Thoracic aorta (tissue), 2 donors: ENCODE results near the gene LITAF. TPM values are rescaled to one million over a fixed set of nuclear protein-coding genes. Genes with fewer than 3 reads are reported as not detected.

ENCODE experiments used
- ATAC-seq: fragments of 150-250 bp; one replicate; pipeline ENCODE4 v1.8.0; 2017; ENCODE audit warnings: low read depth; ENCODE audit not compliant: insufficient number of reproducible peaks, low FRiP score
- DNase-seq: peaks from one replicate; pipeline ENCODE4 v3.0.0-alpha.2; 2020; ENCODE audit warnings: low spot score
- H3K27ac ChIP-seq, 2 donors: fragments of 200-600 bp; sonication (generic); 1 replicate in 1 of 2; 2 replicates in 1 of 2; pipeline ENCODE4 v1.5.1; 2016; ENCODE audit warnings: mild to moderate bottlenecking in 2 of 2, moderate library complexity in 2 of 2
- H3K27me3 ChIP-seq: fragments of 200-600 bp; sonication (generic); replicated peaks from 2 replicates; pipeline ENCODE4 v1.6.0; 2016; ENCODE audit warnings: mild to moderate bottlenecking; ENCODE audit not compliant: insufficient read depth
- H3K36me3 ChIP-seq: fragments of 200-600 bp; sonication (generic); one replicate; pipeline ENCODE4 v1.5.1; 2016
- H3K4me1 ChIP-seq, 2 donors: fragments of 200-600 bp; sonication (generic); 1 replicate in 1 of 2; 2 replicates in 1 of 2; pipeline versions ENCODE4 v1.5.1 to v1.6.0; 2016; ENCODE audit warnings: low read depth in 2 of 2, mild to moderate bottlenecking in 1 of 2; ENCODE audit not compliant: control insufficient read depth in 1 of 2
- H3K4me3 ChIP-seq: fragments of 200-600 bp; sonication (generic); 2 replicates; pipeline ENCODE4 v1.5.1; 2016; ENCODE audit warnings: mild to moderate bottlenecking
- H3K9me3 ChIP-seq: fragments of 200-600 bp; sonication (generic); 2 replicates; pipeline ENCODE4 v1.5.1; 2016
- total RNA-seq, 2 donors: library from RNA; depleted of rRNA; stranded (reverse); fragments of >200 nt; gene quantifications; one replicate each; pipeline versions ENCODE4 v1.1.0 to v1.2.3, GENCODE V29; 2016
- TF ChIP-seq, protein P1 (sequence below): fragments of 200-600 bp; sonication (generic); IDR thresholded peaks from one replicate; pipeline ENCODE4 v1.5.1; 2019; ENCODE audit warnings: antibody characterized with exemption

The LITAF gene
- total RNA-seq, 2 donors from 2014 or later, result 124 to 146 TPM

DNA sequence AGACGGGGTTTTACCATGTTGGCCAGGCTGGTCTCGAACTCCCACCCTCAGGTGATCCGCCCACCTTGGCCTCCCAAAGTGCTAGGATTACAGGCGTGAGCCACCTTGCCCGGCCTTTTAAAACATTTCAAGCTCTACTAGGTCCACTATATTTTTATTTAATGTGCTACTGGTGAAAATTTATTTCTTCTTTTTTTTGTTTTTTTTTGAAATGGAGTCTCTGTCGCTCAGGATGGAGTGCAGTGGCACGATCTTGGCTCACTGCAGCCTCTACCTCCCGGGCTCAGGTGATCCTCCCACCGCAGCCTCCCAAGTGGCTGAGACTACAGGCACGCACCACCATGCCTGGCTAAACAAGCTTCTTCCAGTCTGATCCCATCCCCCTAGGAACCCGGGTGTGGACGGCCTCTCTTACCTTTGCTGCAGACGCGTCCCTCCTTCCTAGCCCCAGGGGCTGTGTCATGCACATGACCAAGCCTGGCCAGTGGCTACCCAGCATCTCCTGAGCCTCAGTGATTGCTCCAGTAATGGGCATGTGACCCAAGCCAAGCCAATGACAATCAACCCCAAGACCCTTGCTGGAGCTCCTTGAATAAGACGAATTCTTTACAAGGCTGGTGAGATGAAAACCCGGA, 40.1 kb upstream of the LITAF start:
- Histone ChIP-seq H3K36me3 (no peaks in the 10 kb centered on the region), H3K4me1 (peaks cover 4 to 8% of the 10 kb centered on the region in 2 donors), H3K4me3 (no peak overlapping the region), H3K27me3 (no peaks in the 10 kb centered on the region), H3K27ac (no peak overlapping the region), H3K9me3 (no peaks in the 10 kb centered on the region)
- ATAC-seq (no peak), DNase-seq (no peak)
- TF ChIP-seq, protein P1, sequence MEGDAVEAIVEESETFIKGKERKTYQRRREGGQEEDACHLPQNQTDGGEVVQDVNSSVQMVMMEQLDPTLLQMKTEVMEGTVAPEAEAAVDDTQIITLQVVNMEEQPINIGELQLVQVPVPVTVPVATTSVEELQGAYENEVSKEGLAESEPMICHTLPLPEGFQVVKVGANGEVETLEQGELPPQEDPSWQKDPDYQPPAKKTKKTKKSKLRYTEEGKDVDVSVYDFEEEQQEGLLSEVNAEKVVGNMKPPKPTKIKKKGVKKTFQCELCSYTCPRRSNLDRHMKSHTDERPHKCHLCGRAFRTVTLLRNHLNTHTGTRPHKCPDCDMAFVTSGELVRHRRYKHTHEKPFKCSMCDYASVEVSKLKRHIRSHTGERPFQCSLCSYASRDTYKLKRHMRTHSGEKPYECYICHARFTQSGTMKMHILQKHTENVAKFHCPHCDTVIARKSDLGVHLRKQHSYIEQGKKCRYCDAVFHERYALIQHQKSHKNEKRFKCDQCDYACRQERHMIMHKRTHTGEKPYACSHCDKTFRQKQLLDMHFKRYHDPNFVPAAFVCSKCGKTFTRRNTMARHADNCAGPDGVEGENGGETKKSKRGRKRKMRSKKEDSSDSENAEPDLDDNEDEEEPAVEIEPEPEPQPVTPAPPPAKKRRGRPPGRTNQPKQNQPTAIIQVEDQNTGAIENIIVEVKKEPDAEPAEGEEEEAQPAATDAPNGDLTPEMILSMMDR, result no peak

DNA sequence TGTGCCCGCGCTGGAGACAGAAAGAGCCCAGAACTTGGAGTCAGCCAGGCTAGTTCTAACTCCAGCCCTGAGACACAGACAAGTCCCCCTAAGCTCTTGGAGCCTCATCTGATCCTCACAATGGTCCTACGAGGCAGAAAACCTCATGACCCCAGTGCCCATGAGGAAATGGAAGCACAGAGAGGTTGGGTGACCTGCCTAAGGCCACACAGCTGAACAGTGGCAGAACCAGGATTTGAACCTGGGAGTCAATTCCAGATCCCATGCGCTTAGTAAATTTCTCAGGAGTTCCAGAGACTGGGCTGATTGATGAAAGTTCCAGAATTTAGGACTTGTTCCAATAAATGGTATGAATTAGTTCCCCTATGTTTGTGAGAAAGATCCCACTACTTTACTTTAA, 39.0 kb upstream of the LITAF start:
- H3K27ac ChIP-seq, result no peak overlapping the region
- no peaks in the 10 kb centered on the region for H3K9me3 ChIP-seq
- TF ChIP-seq, protein P1, result no peak
- no peak for ATAC-seq
- no peak for DNase-seq
- no peaks in the 10 kb centered on the region for H3K36me3 ChIP-seq
- H3K4me1 ChIP-seq, result peaks cover 4 to 12% of the 10 kb centered on the region in 2 donors
- H3K4me3 ChIP-seq, result no peak overlapping the region
- no peaks in the 10 kb centered on the region for H3K27me3 ChIP-seq

DNA sequence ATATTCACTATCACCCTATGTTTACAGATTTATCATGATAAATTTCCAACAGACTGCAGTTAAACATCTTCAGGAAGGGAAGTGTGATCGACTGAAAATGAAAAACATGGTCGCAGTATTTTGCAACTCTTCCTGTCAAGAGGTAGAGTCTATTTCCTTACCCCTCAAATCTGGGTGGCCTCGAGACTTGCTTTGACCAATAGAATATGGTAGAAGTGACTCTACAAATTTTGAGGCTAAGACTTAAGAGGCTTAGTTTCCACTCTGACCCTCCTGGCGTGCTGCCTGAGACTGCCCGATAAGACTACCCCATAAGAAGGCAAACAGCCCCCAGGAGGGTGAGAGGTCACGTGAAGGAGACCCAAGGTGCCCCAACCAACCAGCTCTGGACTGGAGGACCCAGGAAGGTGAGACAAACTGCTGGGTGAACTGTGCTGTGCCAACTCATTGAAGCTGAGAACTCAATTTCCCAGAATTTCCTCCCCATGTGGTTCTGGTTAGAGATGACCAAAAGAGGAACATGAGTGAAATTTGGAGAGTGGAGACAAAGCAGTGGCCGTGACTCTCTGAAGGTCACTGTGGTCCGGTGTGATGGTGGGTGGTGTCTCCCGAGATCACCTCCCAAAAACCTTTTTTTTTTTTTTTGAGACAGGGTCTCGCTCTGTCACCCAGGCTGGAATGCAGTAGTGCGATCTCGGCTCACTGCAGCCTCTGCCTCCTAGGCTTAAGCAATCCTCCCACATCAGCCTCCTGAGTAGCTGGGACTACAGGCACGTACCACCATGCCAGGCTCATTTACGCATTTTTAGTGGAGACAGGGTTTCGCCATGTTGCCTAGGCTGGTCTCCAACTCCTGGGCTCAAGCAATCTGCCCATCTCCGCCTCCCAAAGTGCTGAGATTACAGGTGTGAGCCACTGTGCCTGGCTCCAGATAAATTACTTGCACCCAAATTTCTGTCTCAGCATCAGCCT, 38.2 kb upstream of the LITAF start:
- ATAC-seq (no peak), DNase-seq (no peak)
- H3K4me3 ChIP-seq, result no peak overlapping the region
- H3K4me1 ChIP-seq, result peaks cover 4 to 12% of the 10 kb centered on the region in 2 donors
- no peaks in the 10 kb centered on the region for H3K27me3 ChIP-seq
- no peaks in the 10 kb centered on the region for H3K36me3 ChIP-seq
- H3K9me3 ChIP-seq, result no peaks in the 10 kb centered on the region
- TF ChIP-seq, protein P1, result no peak
- no peak overlapping the region for H3K27ac ChIP-seq

DNA sequence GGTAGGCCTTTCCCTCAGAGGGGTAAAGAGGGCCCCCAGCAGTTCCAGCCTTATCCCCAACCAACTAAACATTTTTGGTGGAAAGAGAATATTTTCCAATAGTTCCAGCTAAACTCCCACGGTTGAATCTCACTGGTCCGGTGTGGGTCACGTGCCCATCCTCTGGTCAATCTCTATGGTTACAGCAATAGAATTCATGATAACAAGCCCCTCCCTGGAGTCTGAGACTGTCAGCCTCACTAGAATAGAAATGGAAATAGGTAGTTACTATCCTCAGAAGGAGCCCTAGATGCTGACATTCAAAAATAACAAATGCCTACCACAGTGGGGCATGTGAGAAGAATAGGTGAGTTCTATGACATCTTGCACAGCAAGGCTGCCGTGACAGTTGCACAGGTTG, 37.5 kb upstream of the LITAF start:
- Histone ChIP-seq H3K4me3 (no peak overlapping the region), H3K27ac (no peak overlapping the region), H3K27me3 (no peaks in the 10 kb centered on the region), H3K4me1 (peaks cover 4 to 12% of the 10 kb centered on the region in 2 donors), H3K36me3 (no peaks in the 10 kb centered on the region), H3K9me3 (no peaks in the 10 kb centered on the region)
- ATAC-seq (no peak), DNase-seq (no peak)
- TF ChIP-seq, protein P1, result no peak

DNA sequence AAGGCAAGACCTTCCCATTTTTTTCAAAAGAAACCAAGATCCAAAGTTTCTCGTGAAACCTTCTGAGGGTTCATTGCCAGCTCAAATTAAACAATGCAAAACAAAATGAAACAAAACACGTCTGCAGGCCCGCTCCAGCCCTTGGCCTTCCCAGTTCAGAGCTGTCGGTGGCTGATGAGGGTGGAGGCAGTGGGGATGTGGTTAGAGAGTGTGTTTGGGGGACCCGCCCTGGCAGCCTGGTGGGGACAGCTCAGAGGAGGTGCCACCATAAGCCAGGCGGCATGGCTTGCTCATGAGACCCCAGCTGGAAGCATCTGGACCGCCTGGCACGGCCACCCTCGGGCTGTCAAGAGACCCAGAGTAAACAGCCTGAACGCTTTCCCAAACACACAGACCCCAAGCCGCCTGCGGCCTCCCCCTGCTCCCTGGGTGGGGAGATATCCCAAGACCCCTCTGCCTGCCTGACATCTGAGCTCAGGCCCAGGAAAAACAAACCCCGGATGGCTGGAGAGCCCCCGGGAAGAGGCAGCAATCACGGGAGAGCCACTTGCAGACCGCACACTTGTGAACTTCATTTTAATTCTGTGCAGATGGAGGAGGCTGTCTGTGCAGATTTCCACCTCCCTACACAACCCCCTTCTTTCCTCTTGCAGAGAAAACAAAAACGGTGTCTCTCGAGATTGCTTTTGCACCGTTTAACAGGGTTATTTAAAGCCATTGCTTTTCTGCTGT, 35.4 kb upstream of the LITAF start:
- DNase-seq (no peak), ATAC-seq (no peak)
- Histone ChIP-seq H3K27me3 (no peaks in the 10 kb centered on the region), H3K36me3 (no peaks in the 10 kb centered on the region), H3K4me3 (peak overlapping the region; percentile 68), H3K9me3 (no peaks in the 10 kb centered on the region), H3K27ac (no peak overlapping the region), H3K4me1 (peaks cover 4 to 12% of the 10 kb centered on the region in 2 donors)
- TF ChIP-seq, protein P1, result no peak
